ENCODE measurements around the gene CCDC9B.

The CCDC9B gene

DNA sequence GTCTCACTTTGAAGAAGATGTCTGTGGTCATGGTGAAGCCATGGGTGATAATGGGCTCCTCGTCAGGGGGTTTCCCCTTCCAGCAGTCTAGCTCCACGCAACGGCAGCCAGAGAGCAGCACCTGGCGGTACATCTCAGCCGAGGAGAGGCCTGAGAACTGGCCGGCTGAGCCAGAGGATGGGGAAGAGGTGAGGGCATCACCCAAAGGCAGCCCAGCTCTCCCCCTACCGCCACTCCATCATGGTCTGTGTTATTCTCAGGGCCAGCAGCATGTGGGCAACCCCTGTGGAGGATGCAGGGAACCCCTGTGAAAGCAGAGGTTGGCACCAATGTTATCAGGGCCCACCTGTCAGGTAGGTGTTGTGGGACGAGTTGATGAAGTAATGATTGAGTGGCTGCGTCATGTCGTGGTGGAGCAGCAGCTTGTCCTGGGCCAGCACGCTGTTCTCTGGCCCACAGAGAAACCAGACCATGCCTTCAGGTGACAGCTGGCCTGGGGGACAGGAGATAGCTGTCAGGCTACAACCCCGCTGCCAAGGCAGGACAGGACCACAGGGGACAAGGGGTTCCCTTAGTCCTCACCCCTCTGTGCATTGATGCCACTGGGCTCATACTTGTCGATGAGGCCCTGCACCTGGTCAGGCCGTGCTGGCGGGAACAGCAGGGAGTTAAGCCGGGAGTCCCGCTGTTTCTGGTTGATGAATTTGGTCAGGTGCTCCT lies 42.4 kb downstream of the CCDC9B start:
- Mint-ChIP-seq H3K4me1 (ENCODE audit: low read depth) (peaks cover 90% of the 10 kb centered on the region), H3K4me3 (no peak overlapping the region), H3K27ac (no peak overlapping the region), H3K9me3 (no peaks in the 10 kb centered on the region), H3K36me3 (ENCODE audit: low read depth) (peaks cover 100% of the 10 kb centered on the region), H3K27me3 (no peaks in the 10 kb centered on the region)
- intact Hi-C loops (cut with micrococcal nuclease), result no loop called here

- Mint-ChIP-seq H3K36me3 (ENCODE audit: low read depth) (peaks cover 100% of the 10 kb centered on the region), H3K4me3 (no peak overlapping the region), H3K9me3 (no peaks in the 10 kb centered on the region), H3K27ac (peak overlapping the region; percentile 60), H3K27me3 (no peaks in the 10 kb centered on the region), H3K4me1 (ENCODE audit: low read depth) (peaks cover 86% of the 10 kb centered on the region)
- intact Hi-C loops (cut with micrococcal nuclease), result no loop called here
These were observed 43.4 kb downstream of the CCDC9B start for GRCh38 chr15:40297356-40297755.

- peaks cover 100% of the 10 kb centered on the region for H3K36me3 Mint-ChIP-seq (ENCODE audit: low read depth)
These were observed 44.0 kb downstream of the CCDC9B start for GRCh38 chr15:40296561-40297230.

DNA sequence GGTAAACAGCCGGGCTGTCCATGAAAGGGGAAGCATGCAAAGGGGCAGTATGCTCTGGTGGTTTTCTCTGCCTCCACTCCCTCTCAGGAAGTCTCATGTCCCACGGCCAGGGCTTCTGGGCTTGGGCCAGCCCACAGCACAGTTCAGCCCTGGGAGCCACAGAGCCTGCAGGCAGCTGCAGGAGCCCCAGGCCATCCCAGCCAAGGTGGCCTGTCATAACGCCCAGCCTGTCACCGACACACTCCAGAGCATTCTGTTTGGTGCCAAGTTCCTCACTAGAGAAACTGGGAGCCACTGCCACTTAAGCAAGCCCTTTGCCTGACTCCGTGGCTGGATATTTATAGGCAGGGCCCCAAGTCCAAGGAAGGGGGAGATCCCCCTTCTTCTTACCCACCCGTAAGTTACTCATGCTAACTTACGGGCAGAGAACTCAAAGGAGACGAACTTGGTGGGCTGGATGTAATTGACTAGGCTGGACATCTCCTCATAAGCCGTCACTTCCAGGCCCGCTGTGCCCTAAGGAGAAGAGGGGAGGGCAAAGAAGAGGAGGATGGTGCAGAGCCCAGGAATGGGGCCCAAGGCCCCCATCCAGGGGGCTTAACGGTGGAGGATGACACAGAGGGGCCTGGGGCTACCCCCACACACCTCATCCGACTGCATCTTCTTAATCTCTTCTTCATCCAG lies 44.7 kb downstream of the CCDC9B start:
- H3K4me3 Mint-ChIP-seq, result no peak overlapping the region
- H3K27ac Mint-ChIP-seq, result peak overlapping the region; percentile 60
- H3K4me1 Mint-ChIP-seq (ENCODE audit: low read depth), result peaks cover 72% of the 10 kb centered on the region
- no peaks in the 10 kb centered on the region for H3K27me3 Mint-ChIP-seq
- H3K9me3 Mint-ChIP-seq, result no peaks in the 10 kb centered on the region
- intact Hi-C loops (cut with micrococcal nuclease), result no loop called here
- H3K36me3 Mint-ChIP-seq (ENCODE audit: low read depth), result peaks cover 100% of the 10 kb centered on the region

More at GRCh38 chr15:40296561-40297230, 44.0 kb downstream of the CCDC9B start:
- no peaks in the 10 kb centered on the region for H3K9me3 Mint-ChIP-seq
- H3K27ac Mint-ChIP-seq, result peak overlapping the region; percentile 60
- peaks cover 79% of the 10 kb centered on the region for H3K4me1 Mint-ChIP-seq (ENCODE audit: low read depth)
- H3K4me3 Mint-ChIP-seq, result no peak overlapping the region
- no peaks in the 10 kb centered on the region for H3K27me3 Mint-ChIP-seq
- intact Hi-C loops (cut with micrococcal nuclease), result no loop called here

DNA sequence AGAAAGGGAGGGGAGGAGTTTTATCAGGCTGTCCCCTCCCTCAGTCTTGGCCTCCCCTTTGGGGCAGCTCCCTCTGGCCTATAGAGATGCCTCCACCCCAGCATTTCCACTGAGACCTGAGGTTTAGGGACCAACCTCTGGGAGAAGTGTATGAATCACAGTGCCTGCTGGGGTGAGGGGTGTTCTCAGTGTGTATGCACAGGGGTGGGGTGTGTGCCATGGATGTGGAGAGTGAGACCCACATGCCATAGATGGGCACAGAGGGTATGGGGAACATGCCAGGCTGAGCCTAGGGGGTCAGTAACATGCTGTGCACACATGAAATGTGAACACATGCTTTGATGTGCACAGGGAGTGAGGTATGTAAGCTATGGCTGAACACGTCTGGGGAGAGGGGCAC lies 45.4 kb downstream of the CCDC9B start:
- Mint-ChIP-seq H3K4me3 (no peak overlapping the region), H3K9me3 (no peaks in the 10 kb centered on the region), H3K4me1 (ENCODE audit: low read depth) (peaks cover 71% of the 10 kb centered on the region), H3K27ac (peak overlapping the region; percentile 60), H3K36me3 (ENCODE audit: low read depth) (peaks cover 100% of the 10 kb centered on the region), H3K27me3 (no peaks in the 10 kb centered on the region)
- intact Hi-C loops (cut with micrococcal nuclease), result no loop called here

DNA sequence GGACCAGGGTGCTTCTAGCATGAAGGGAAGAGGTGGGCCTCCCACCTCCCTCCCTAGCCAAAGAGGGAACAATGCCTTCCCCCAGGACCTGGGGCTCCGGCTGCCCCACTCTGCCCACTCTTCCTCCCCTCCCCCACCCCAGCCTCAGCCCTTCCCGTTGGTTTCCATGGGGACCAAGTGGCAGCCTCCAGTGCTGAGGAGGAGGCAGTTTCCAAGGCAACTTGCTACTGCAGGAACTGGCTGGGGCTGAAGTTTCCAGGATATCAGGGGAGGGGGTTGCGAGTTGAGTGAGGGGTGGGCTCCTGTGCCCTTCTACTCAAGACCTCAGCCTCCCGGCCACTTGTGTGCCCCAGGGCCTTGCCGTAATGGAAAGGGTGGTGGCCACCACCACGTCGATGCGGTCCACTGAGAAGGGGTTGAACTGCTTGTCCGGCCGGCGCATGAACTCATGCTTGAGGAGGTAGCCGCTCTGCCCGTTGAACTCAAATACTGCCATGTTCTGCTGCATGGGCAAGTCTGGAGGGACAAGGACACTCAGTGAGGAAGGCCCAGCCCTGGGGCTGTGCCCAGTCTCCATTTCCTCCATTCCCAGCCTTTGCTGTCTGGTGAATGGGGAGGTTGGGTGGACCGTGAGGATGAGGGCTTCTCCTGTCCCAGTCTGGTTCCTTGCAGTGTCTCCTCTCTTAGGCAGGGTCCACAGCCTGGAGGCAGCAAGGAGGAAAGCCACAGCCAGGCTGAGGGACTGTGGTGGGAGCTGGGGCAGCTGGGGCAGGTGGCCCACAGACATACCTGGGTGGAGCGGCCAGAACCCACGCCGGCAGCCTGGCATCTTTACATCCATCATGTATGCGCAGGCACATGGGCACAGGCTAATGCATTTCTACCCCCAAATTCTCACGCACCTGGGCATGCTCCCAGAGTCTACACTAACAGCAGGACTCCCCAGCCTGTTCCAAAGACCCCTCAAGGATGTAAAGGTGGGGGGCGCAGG lies 46.5 kb downstream of the CCDC9B start:
- H3K27ac Mint-ChIP-seq, result peak overlapping the region; percentile 24
- peaks cover 78% of the 10 kb centered on the region for H3K4me1 Mint-ChIP-seq (ENCODE audit: low read depth)
- no peaks in the 10 kb centered on the region for H3K9me3 Mint-ChIP-seq
- H3K4me3 Mint-ChIP-seq, result no peak overlapping the region
- peaks cover 100% of the 10 kb centered on the region for H3K36me3 Mint-ChIP-seq (ENCODE audit: low read depth)
- H3K27me3 Mint-ChIP-seq, result no peaks in the 10 kb centered on the region
- intact Hi-C loops (cut with micrococcal nuclease), result no loop called here

DNA sequence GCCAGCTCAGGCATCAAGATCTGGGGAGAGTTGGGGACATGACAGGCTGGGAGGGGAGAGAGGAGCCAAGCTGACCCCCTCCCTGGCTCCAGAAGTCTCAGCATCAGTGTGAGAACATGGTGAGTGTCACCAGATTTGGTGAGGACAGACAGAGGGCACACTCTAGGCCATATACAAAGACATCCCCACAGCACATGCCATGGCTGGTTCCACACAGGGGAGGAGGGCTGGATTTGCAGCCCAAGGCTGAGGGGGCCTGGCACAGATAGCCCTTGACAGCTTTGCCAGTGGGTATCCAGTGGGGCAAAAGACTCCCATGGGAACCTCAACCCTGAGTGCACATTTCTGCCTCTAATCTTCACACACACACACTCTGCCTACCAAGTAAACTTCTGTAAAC lies 47.7 kb downstream of the CCDC9B start:
- H3K9me3 Mint-ChIP-seq, result no peaks in the 10 kb centered on the region
- no peaks in the 10 kb centered on the region for H3K27me3 Mint-ChIP-seq
- intact Hi-C loops (cut with micrococcal nuclease), result no loop called here
- peaks cover 80% of the 10 kb centered on the region for H3K4me1 Mint-ChIP-seq (ENCODE audit: low read depth)
- H3K4me3 Mint-ChIP-seq, result no peak overlapping the region
- no peak overlapping the region for H3K27ac Mint-ChIP-seq
- H3K36me3 Mint-ChIP-seq (ENCODE audit: low read depth), result peaks cover 100% of the 10 kb centered on the region

DNA sequence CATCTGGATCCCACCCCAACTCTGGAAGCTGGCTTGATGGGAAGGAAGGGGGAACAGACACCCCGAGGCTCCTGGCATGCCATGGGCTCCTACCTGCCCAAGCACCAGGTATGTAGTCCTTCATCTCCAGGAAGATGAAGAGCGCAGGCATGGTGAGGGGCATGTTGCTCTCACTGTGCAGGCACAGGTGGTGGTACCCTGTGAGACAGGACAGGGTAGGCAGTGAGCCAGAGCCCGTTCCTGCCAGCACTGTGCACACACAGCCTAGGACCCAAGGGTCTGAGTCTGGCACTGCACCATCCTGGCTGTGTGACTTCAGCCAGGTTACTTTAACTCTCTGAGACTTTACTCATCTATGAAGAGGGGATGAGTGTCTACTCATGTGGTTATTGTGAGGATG lies 48.5 kb downstream of the CCDC9B start:
- intact Hi-C loops (cut with micrococcal nuclease), result no loop called here

GRCh38 chr15:40290918-40291574 lies 49.7 kb downstream of the CCDC9B start:
- H3K4me3 Mint-ChIP-seq, result no peak overlapping the region
- H3K27ac Mint-ChIP-seq, result no peak overlapping the region
- no peaks in the 10 kb centered on the region for H3K9me3 Mint-ChIP-seq
- no peaks in the 10 kb centered on the region for H3K27me3 Mint-ChIP-seq
- H3K36me3 Mint-ChIP-seq (ENCODE audit: low read depth), result peaks cover 100% of the 10 kb centered on the region
- H3K4me1 Mint-ChIP-seq (ENCODE audit: low read depth), result peaks cover 80% of the 10 kb centered on the region
- intact Hi-C loops (cut with micrococcal nuclease), result no loop called here

More for the DNA sequence above, 48.5 kb downstream of the CCDC9B start:
- Mint-ChIP-seq H3K27me3 (no peaks in the 10 kb centered on the region), H3K4me3 (no peak overlapping the region), H3K36me3 (ENCODE audit: low read depth) (peaks cover 100% of the 10 kb centered on the region), H3K4me1 (ENCODE audit: low read depth) (peaks cover 80% of the 10 kb centered on the region), H3K27ac (no peak overlapping the region), H3K9me3 (no peaks in the 10 kb centered on the region)

DNA sequence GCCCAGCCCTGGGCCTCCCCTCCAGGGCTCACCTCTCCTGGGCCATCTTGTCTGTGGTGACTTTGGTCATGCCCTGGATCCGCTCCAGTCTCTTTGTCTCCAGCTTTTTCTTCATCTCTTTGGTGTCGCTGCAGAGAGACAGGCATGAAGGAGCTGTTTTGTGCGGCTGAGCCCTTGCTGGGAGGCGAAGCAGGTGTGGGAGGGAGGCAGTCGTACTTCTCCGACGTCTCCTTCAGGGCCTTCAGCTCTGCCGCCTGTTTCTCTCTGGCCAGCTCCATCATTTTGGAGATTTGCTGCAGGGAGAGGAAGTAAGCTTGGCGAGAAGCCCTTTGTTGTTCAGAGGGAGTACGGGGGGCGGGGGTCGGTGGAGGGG lies 50.2 kb downstream of the CCDC9B start:
- Mint-ChIP-seq H3K4me3 (no peak overlapping the region), H3K27me3 (no peaks in the 10 kb centered on the region), H3K4me1 (ENCODE audit: low read depth) (peaks cover 80% of the 10 kb centered on the region), H3K9me3 (no peaks in the 10 kb centered on the region), H3K36me3 (ENCODE audit: low read depth) (peaks cover 100% of the 10 kb centered on the region), H3K27ac (no peak overlapping the region)
- intact Hi-C loops (cut with micrococcal nuclease), result no loop called here

DNA sequence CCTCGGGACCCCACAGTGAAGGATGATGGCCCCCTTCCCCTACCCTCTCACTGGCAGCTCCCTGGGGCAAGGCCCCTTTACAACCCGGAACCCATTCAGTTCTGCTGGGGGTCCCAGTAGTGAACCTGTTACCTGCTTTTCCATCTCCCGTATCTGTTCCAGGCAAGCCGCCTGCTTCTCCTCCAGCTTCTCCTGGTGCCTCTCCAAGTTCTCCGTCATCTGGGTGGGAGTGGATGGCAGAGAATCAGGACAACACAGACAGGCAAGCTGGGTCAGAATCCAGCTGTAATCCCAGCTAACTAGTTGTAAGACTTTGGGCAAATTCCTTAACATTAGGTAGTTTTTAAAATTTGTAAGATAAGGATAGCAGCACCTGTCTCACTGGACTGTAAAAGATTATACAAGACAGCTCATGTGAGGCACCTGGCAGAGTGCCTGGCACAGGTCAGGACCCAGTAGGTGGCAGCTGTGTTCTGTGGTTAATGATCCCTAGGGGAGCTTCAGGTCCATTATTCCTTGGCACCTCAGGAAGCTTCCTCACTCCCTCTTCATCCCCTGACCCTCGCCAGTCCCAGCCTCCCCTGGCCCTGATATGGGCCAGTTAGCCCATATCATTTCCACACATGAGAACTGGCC lies 51.5 kb downstream of the CCDC9B start:
- Mint-ChIP-seq H3K4me3 (no peak overlapping the region), H3K36me3 (ENCODE audit: low read depth) (peaks cover 99% of the 10 kb centered on the region), H3K4me1 (ENCODE audit: low read depth) (peaks cover 80% of the 10 kb centered on the region), H3K27ac (peak overlapping the region; percentile 91), H3K9me3 (no peaks in the 10 kb centered on the region), H3K27me3 (no peaks in the 10 kb centered on the region)
- intact Hi-C loops (cut with micrococcal nuclease), result loop anchor here (10.0 kb wide), 1 partner anchor 136 kb away; no protein-coding TSS in a partner anchor

DNA sequence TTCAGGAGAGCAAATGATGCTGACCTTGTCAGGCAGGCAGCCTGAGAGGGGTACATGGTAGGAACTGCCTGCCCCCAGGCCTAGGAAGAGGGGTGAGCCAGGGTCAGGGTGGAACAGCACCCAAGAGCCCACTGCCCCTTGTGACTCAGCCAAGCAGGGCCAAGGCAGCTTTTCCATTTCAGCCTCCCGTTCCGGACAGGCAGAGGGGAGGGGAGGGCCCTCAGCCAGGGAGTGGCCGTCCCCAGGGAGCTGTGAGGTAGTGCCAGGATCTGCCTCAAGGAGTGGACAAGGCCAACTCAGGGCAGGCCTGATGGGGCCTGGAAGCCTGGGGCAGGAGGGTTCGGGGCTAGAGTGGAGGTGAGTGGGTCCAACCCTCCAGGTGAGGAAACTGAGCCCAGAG lies 52.8 kb downstream of the CCDC9B start:
- peaks cover 80% of the 10 kb centered on the region for H3K4me1 Mint-ChIP-seq (ENCODE audit: low read depth)
- H3K36me3 Mint-ChIP-seq (ENCODE audit: low read depth), result peaks cover 93% of the 10 kb centered on the region
- intact Hi-C loops (cut with micrococcal nuclease), result loop anchor here (10.0 kb wide), 1 partner anchor 137 kb away; no protein-coding TSS in a partner anchor
- H3K9me3 Mint-ChIP-seq, result no peaks in the 10 kb centered on the region
- peak overlapping the region; percentile 32 for H3K4me3 Mint-ChIP-seq
- H3K27me3 Mint-ChIP-seq, result peaks cover 9% of the 10 kb centered on the region
- peak overlapping the region; percentile 91 for H3K27ac Mint-ChIP-seq

Data from dendritic cell treated with granulocyte-macrophage colony-stimulating factor and Interleukin-4, amounts not matched to agents 40 ng/mL and 50 ng/mL, for 4 days (primary cell).